A549 (cell line): Measurements from ENCODE around the gene TP53RK. TPM values are rescaled to one million over a fixed set of nuclear protein-coding genes. Genes with fewer than 3 reads are reported as not detected.

Experiments used
- ATAC-seq, 2 experiments: fragments of 200-7000 bp in 1 of 2; fragments of >200 bp in 1 of 2; cut with Nextera tagmentation in 1 of 2; cut with Tn5 transposase in 1 of 2; 3 replicates each; pipeline versions ENCODE4 v1.8.0 to v1.9.1; 2018 to 2020; ENCODE audit warnings: mild to moderate bottlenecking in 1 of 2, moderate library complexity in 1 of 2
- CTCF ChIA-PET: fragments of 300-600 bp; sonication (Branson Sonifier 250); formaldehyde crosslinking; extraction: SDS; loops from one replicate; lab custom pipeline; 2021; ENCODE audit warnings: antibody characterized with exemption, inconsistent platforms; lab: Yijun Ruan, JAX
- POLR2A ChIA-PET: fragments of 350-600 bp; formaldehyde crosslinking; extraction: SDS; loops from one replicate; lab custom pipeline; 2021; ENCODE audit warnings: antibody characterized with exemption, inconsistent platforms; lab: Yijun Ruan, JAX
- DNase-seq, 2 experiments: peaks; one replicate each; pipeline versions ENCODE4 v3.0.0 to v3.0.0-alpha.2; 2011 to 2016; ENCODE audit warnings: low read depth in 1 of 2, low spot score in 1 of 2
- FAIRE-seq: peaks from 2 replicates; lab custom pipeline; 2011; peaks lifted over from hg19 to GRCh38; lab: Jason Lieb, UNC
- H3K27ac ChIP-seq, 2 experiments: fragments of >200 bp; sonication (Bioruptor Twin); formaldehyde crosslinking; 3 replicates each; pipeline ENCODE4 v1.5.1; 2016 to 2017
- H3K4me1 ChIP-seq: fragments of >200 bp; sonication (Bioruptor Twin); formaldehyde crosslinking; 3 replicates; pipeline ENCODE4 v1.6.1; 2016
- H3K4me2 ChIP-seq: fragments of >200 bp; sonication (Bioruptor Twin); formaldehyde crosslinking; 3 replicates; pipeline ENCODE4 v1.6.1; 2016
- H3K4me3 ChIP-seq: fragments of >200 bp; sonication (Bioruptor Twin); formaldehyde crosslinking; 3 replicates; pipeline ENCODE4 v1.5.1; 2016
- H3K9me3 ChIP-seq: fragments of >200 bp; sonication (Bioruptor Twin); formaldehyde crosslinking; 3 replicates; pipeline ENCODE4 v1.6.1; 2016
- CBX8 ChIP-seq: fragments of 200-600 bp; sonication (generic); IDR thresholded peaks from 2 replicates; pipeline ENCODE4 v1.6.1; 2016
- CEBPB ChIP-seq, 2 experiments: fragments of >200 bp in 1 of 2; sonication (Bioruptor Twin) in 1 of 2; formaldehyde crosslinking in 1 of 2; IDR thresholded peaks; 2 replicates each; pipeline ENCODE4 v1.6.1; 2012 to 2016
- ESRRA ChIP-seq: fragments of 150-350 bp; IDR thresholded peaks from 2 replicates; pipeline ENCODE4 v1.6.1; 2014; ENCODE audit warnings: mild to moderate bottlenecking, low read length, borderline replicate concordance
- FOSB ChIP-seq: fragments of 250-450 bp; sonication (Bioruptor Pico); IDR thresholded peaks from 2 replicates; pipeline ENCODE4 v1.5.0; 2020; ENCODE audit warnings: mild to moderate bottlenecking, moderate library complexity
- FOSL2 ChIP-seq, 2 experiments: fragments of 450-650 bp in 1 of 2; fragments of >200 bp in 1 of 2; sonication (Bioruptor Twin) in 1 of 2; formaldehyde crosslinking; IDR thresholded peaks; 2 replicates each; pipeline versions ENCODE4 v1.5.0 to v1.6.1; 2016 to 2020; ENCODE audit warnings: mild to moderate bottlenecking in 1 of 2, moderate library complexity in 1 of 2
- HDAC2 ChIP-seq: fragments of 200-600 bp; sonication (generic); IDR thresholded peaks from 2 replicates; pipeline ENCODE4 v1.6.1; 2016
- HOXA7 ChIP-seq: fragments of 250-450 bp; sonication (Bioruptor Pico); IDR thresholded peaks from 2 replicates; pipeline ENCODE4 v1.5.0; 2020; ENCODE audit warnings: mild to moderate bottlenecking, moderate library complexity
- HOXB13 ChIP-seq: fragments of 250-450 bp; sonication (Bioruptor Pico); IDR thresholded peaks from 2 replicates; pipeline ENCODE4 v1.5.0; 2020; ENCODE audit warnings: low read depth, mild to moderate bottlenecking, moderate library complexity
- MAFK ChIP-seq: fragments of 450-650 bp; IDR thresholded peaks from 2 replicates; pipeline ENCODE4 v1.6.1; 2014; ENCODE audit not compliant: partially characterized antibody
- MAZ ChIP-seq: fragments of 150-350 bp; IDR thresholded peaks from 2 replicates; pipeline ENCODE4 v1.6.1; 2014; ENCODE audit warnings: antibody characterized with exemption, low read depth, low read length, borderline replicate concordance
- NFE2L2 ChIP-seq: fragments of 150-350 bp; conservative IDR thresholded peaks from 2 replicates; pipeline ENCODE4 v1.6.1; 2014; ENCODE audit warnings: low read length
- RNF2 ChIP-seq: fragments of 200-600 bp; sonication (generic); IDR thresholded peaks from 2 replicates; pipeline ENCODE4 v1.6.1; 2016; ENCODE audit warnings: low read depth, mild to moderate bottlenecking, antibody characterized with exemption, moderate library complexity, borderline replicate concordance
- SMC3 ChIP-seq: fragments of >200 bp; sonication (Bioruptor Twin); formaldehyde crosslinking; IDR thresholded peaks from 3 replicates; pipeline ENCODE4 v1.6.1; 2018; ENCODE audit warnings: inconsistent platforms
- ZC3H11A ChIP-seq: fragments of 450-650 bp; IDR thresholded peaks from 2 replicates; pipeline ENCODE4 v1.6.1; 2014; ENCODE audit warnings: antibody characterized with exemption, mild to moderate bottlenecking
- WGBS: methylation state at CpG from one replicate; pipeline ENCODE4 v1.1.6; 2017; ENCODE audit errors: missing lambda C conversion rate; 5-methylcytosine and 5-hydroxymethylcytosine counted together
- polyA plus RNA-seq, 4 experiments: library from polyadenylated mRNA; depleted of rRNA in 3 of 4; stranded (reverse); fragments of >200 nt; fragmentation: RNase III in 1 of 4; extraction: RNeasy Plus Mini Kit Qiagen cat#74134 plus additional on column Dnase treatment in 1 of 4; gene quantifications; 2 replicates in 3 of 4; 3 replicates in 1 of 4; pipeline ENCODE4 v1.2.3, GENCODE V29; 2011 to 2017
- TF ChIP-seq, protein P1 (sequence below): fragments of >200 bp; sonication (Bioruptor Twin); formaldehyde crosslinking; IDR thresholded peaks from 3 replicates; pipeline ENCODE4 v1.6.1; 2016
- TF ChIP-seq, protein P2 (sequence below): IDR thresholded peaks from 2 replicates; pipeline ENCODE4 v1.6.1; 2012
- TF ChIP-seq, protein P3 (sequence below): IDR thresholded peaks from 2 replicates; pipeline ENCODE4 v1.6.1; 2012

Gene TP53RK
- polyA plus RNA-seq, 2 of the 4 experiments (the other 2 are of a cell fraction): 9.8 to 11.8 TPM

DNA sequence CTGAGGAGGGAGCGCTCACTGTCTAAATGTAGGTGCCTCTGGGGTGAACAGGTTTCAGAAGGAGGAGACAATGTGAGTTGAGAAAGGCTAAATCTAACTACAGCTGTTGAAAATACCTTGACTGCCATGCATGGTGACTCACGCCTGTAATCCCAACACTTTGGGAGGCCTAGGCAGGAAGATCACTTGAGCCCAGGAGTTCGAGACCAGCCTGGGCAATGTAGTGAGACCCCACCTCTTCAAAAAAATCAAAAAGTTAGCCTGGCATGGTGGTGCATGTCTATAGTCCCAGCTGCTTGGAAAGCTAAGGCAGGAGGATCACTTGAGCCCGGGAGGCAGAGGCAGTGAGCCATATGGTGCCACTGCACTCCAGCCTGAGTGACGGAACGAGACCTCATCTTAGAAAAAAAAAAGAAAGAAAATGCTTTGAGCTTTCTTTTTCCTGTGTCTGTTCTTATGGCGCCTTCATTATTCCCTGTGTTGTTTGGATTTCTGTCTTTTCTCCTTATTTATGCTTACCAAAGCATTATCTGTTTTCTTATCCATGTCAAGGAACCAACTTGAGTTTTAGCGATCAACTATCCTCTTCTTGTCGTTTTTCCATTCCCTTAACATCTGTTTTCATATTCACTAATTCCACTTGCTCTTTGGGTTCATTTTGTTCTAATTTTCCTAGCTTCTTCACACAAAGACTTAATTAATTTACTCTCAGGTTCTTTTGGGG lies 28.7 kb upstream of the TP53RK start:
- no peak for DNase-seq
- Histone ChIP-seq H3K9me3 (peaks cover 3% of the 10 kb centered on the region; the same call in 2 of the 3 replicates), H3K27ac (no peak overlapping the region), H3K4me3 (no peak overlapping the region), H3K4me2 (no peak overlapping the region), H3K4me1 (peaks cover 14% of the 10 kb centered on the region)
- no peak for FAIRE-seq
- ChIA-PET CTCF (interaction anchor here (0.6 to 2.0 kb wide), 4 partner anchors 11 to 671 kb away, joined by 3 to 7 read pairs (median 3); no protein-coding TSS in a partner anchor), POLR2A (no interaction called here)
- ATAC-seq: no peak
- TF ChIP-seq MAFK (peak; percentile 70), HOXB13 (CRISPR knock-in tag) (no peak)
- 76% methylated on average over 9 of the region's 9 CpGs for WGBS

DNA sequence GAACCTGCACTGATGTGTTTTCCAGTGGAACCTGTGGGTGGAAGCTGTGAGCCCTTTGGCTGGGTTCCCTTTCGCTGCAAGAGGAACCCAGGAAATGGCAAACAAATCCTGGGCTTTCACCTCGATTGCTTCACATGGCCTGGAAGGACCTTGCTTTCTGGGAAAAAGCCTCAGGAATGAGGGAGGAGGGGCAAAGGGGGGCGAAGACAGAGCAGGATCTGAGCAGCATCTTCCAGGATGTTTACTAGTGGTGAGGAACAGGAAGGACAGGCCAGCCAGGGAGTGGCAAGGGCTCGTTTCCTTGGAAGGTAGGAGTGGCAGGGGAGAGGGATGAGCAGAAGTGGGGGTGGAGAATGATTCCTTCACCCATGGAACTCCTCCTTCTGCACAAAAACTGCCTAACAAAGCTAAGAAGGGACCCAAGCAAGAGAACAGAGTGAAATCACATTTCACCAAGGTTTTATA lies 26.1 kb upstream of the TP53RK start:
- ATAC-seq (peak; percentile 97 to 98), FAIRE-seq (no peak), DNase-seq (peak; percentile 46 to 81)
- Histone ChIP-seq H3K4me2 (peak overlapping the region; percentile 51), H3K27ac (peak overlapping the region; percentile 55 to 67), H3K4me3 (no peak overlapping the region), H3K9me3 (no peaks in the 10 kb centered on the region), H3K4me1 (peaks cover 14% of the 10 kb centered on the region)
- ChIA-PET CTCF (interaction anchor here (0.7 kb wide), 2 partner anchors 24 to 312 kb away, joined by 3 read pairs; no protein-coding TSS in a partner anchor), POLR2A (interaction anchor here (0.6 kb wide), 1 partner anchor 34 kb away, joined by 3 read pairs; no protein-coding TSS in a partner anchor)
- TF ChIP-seq, protein P1, sequence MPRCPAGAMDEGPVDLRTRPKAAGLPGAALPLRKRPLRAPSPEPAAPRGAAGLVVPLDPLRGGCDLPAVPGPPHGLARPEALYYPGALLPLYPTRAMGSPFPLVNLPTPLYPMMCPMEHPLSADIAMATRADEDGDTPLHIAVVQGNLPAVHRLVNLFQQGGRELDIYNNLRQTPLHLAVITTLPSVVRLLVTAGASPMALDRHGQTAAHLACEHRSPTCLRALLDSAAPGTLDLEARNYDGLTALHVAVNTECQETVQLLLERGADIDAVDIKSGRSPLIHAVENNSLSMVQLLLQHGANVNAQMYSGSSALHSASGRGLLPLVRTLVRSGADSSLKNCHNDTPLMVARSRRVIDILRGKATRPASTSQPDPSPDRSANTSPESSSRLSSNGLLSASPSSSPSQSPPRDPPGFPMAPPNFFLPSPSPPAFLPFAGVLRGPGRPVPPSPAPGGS: no peak
- TF ChIP-seq SMC3 (no peak), ZC3H11A (no peak), ESRRA (no peak), MAZ (0 out of 2 replicates have a peak, but pooled peaks have one; percentile 38), CEBPB (IDR thresholded peaks at IDR 0.05) (peak; percentile 29 to 43; a peak in 2 of 4 replicates)
- WGBS: 14% methylated on average over 4 of the region's 4 CpGs

DNA sequence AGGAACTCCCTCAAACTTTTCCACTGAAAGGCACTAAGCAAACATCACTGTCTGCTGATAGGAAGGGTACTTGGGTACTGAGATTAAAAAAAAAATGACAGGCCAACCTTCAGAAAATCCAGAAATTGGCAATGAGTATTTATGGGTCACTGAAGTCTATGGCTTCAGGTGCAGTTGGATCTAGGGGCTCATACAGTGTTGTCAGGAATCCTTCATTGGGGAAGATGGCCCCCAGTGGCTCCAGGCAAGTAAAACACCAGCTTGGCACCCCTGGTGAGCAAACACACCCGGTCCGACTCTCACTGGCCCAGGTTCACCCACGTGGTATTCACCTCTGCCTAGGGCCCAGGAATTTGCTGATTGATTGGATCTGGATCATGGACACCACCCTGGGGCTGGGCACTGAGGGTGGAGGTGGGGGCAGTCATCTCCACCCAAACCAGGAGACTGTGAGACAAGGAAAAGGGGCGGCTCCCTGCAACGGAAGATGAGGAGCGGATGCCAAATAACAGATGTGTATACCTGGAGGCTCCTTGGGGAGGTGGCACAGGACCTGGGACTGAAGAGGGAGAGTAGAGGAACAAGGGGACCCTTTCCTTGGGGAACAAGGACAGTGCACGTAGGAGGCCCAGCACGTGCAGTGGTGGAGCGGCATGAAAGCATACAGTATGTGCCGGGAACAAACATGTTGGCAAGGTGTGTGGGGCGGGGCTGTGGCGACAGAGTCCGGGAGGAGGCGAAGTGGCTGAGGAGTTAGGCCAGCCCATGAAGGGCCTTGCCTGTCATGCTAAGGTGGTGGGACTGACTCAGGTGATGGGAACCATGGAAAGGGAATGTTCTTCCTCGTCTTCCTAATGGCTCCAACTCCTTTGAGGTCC lies 25.0 kb upstream of the TP53RK start:
- peaks cover 14% of the 10 kb centered on the region for H3K4me1 ChIP-seq
- no peak overlapping the region for H3K4me2 ChIP-seq
- ChIA-PET CTCF (no interaction called here), POLR2A (interaction anchor here (0.6 kb wide), 1 partner anchor 35 kb away, joined by 3 read pairs; no protein-coding TSS in a partner anchor)
- ATAC-seq (no peak), FAIRE-seq (no peak), DNase-seq (no peak)
- no peak for TF ChIP-seq FOSL2 (IDR thresholded peaks at IDR 0.05)
- no peak for TF ChIP-seq FOSL2 (CRISPR knock-in tag; IDR thresholded peaks at IDR 0.05)
- no peak for TF ChIP-seq HOXA7 (CRISPR knock-in tag)
- no peak for TF ChIP-seq NFE2L2
- TF ChIP-seq RNF2: no peak
- no peak for TF ChIP-seq HDAC2
- TF ChIP-seq, protein P2, sequence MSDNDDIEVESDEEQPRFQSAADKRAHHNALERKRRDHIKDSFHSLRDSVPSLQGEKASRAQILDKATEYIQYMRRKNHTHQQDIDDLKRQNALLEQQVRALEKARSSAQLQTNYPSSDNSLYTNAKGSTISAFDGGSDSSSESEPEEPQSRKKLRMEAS: no peak
- TF ChIP-seq FOSB (CRISPR knock-in tag): no peak
- TF ChIP-seq, protein P3, sequence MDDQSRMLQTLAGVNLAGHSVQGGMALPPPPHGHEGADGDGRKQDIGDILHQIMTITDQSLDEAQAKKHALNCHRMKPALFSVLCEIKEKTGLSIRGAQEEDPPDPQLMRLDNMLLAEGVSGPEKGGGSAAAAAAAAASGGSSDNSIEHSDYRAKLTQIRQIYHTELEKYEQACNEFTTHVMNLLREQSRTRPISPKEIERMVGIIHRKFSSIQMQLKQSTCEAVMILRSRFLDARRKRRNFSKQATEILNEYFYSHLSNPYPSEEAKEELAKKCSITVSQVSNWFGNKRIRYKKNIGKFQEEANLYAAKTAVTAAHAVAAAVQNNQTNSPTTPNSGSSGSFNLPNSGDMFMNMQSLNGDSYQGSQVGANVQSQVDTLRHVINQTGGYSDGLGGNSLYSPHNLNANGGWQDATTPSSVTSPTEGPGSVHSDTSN: no peak
- TF ChIP-seq CBX8: no peak
- TF ChIP-seq ESRRA: no peak
- H3K4me3 ChIP-seq: no peak overlapping the region
- WGBS: 81% methylated on average over 15 of the region's 15 CpGs
- peak overlapping the region in 1 of 2 experiments; percentile 67; a peak in 2 of 6 replicates for H3K27ac ChIP-seq
- no peaks in the 10 kb centered on the region for H3K9me3 ChIP-seq
